AG08396 (cell line): ENCODE data around the gene MPP7.

Source experiments
- DNase-seq: peaks from one replicate; pipeline ENCODE4 v3.0.0; 2012; ENCODE audit warnings: low spot score, mixed read lengths

MPP7 gene

GRCh38 chr10:28305553-28305952, 2.7 kb upstream of the MPP7 start:
- no peak for DNase-seq

GRCh38 chr10:28304032-28304571, 1.2 kb upstream of the MPP7 start:
- no peak for DNase-seq

DNA sequence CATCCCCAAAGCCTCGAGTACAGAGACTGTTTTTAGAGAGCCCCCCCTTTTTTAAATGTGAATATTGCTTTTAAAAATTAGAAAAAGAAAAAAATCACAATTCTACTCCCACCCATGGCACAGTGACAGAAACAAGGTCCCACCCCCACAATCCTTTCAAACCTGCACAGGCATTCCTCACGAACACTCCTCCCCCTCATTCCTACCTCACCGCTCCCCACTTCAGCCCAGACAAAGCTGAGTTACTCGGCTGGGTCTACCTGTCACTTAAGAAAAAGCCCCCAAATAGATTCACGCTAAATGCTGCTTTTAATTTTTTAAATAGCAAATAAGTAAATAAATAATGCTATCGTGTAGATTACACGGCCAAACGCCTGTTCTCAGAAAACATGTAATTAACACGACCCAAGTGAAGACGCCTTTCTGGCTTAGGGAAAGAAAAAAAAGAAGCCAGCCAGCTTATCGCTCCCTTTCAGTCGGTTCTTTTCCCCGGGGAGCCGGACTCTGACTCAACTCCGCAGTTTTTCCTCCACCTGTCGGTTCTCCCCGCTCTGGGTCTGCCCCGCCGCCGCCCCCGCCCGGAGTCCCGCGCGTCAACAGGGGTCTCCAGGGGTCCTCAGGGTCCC, 739 bp downstream of the MPP7 start:
- no peak for DNase-seq

DNA sequence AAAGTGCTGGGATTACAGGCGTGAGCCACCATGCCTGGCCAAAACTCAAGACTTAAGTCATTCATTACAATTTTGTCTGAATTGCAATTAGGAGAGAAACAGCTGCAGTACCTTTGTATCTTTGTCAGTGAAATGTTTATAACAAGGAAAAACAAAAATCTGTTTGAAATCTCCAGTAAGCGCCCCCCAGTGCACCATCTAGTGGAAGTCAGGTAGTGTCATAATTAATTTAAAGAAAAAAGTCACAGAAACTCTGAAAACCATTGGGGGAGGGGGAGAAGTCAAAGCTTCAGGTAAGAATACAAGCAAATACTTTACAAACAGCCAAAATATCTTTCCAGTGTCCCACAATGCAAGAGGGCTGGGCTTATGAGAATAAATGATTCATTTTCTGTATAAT, 2.8 kb downstream of the MPP7 start:
- DNase-seq: no peak

DNA sequence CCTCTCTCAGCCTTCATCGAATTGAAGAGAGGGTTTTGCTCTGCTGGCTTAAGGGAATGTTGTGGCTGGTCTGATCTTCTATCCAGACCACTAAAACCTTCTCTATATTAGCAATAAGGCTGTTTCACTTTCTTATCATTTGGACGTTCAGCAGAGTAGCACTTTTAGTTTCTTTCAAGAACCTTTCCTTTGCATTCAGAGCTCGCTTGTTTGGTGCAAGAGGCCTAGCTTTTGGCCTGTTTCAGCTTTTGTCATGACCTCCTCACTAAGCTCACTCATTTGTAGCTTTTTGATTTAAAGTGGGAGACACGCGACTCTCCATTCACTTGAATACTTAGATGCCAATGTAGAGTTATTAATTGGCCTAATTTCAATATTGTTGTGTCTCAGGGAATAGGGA, 3.9 kb downstream of the MPP7 start:
- DNase-seq: no peak

DNA sequence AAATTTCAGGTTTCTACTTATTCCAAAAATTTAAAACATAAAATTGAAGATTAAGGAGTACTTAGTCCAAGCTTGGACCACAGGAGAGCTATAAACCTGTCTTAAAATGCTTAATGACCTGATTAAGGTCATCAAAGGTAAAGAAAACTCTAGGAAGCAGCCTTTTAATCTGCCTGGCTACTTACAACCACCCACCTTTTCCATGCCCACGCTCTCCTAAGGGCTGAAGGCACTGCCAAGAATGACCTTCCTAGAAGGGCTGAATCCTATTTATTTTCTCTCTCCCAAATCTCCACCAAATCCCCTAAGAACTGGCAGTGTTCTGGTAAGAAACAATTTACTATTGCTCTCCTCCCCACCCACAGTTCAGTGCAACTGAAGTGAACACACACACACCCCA, 6.8 kb downstream of the MPP7 start:
- no peak for DNase-seq

GRCh38 chr10:28295336-28295735, 7.5 kb downstream of the MPP7 start:
- DNase-seq: no peak

DNA sequence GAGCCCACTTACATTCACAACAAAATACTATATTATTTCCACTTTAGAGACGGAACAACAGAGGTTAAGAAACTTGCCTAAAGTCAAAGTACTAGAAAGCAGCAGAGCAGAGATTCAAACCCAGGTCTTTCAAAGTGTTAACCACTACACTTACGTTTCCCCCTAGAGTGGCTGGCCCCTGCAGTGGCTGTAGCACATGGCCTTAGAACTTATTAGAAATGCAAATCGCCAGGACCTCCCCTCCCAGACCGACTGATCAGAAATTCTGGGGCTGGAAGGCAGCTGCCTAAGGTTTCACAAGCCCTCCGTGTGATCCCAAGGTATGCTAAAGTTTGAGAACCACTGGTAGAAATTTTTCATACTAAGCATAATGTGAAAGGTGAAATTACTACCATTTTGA, 8.1 kb downstream of the MPP7 start:
- DNase-seq: no peak

DNA sequence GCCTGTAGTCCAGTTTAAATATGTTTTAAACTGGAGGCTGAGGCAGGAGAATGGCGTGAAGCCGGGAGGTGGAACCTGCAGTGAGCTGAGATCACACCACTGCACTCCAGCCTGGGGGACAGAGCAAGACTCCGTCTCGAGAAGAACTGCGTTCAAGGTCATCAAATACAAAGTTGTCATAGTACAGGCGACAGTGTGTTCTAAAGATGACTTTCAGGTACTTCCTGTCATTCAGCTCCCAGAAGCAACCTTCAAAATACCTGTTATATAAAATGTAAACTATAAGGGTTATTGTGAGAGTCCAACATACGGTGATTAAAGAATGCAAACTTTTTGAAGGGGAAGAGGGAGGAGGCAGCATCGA, 8.7 kb downstream of the MPP7 start:
- no peak for DNase-seq

- DNase-seq: no peak
Measured at GRCh38 chr10:28293236-28294168, 9.4 kb downstream of the MPP7 start.

DNA sequence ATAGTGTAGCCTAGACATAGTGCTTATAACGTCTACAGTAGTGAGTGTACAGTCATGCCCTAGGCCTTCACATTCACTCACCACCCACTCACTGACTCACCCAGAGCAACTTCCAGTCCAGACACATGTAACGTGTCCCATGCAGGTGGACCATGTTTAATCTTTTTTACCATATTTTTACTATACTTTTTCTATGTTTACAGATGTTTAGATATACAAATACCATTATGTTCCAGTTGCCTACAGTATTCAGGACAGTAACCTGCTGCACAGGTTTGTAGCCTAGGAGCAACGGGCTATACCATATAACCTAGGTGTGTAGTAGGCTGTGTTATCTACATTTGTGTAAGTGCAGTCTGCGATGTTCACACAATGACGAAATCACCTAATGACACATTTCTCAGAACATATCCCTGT, 11.0 kb downstream of the MPP7 start:
- peak; percentile 51 for DNase-seq

DNA sequence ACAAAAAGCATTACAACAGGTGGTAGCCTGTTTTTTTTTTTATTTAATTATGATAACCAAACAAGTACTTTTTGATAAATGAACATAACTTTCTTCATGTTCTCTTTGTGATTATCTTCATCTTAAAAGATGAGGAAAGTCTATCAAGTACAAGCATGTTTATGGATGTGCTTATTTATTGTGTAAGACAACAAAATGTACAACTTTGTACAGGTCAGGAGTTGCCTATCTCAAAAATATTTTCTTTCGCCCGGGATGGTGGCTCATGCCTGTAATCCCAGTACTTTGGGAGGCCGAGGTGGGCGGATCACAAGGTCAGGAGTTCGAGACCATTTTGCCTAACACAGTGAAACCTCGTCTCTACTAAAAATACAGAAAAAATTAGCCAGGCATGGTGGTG, 17.0 kb downstream of the MPP7 start:
- DNase-seq: no peak

DNA sequence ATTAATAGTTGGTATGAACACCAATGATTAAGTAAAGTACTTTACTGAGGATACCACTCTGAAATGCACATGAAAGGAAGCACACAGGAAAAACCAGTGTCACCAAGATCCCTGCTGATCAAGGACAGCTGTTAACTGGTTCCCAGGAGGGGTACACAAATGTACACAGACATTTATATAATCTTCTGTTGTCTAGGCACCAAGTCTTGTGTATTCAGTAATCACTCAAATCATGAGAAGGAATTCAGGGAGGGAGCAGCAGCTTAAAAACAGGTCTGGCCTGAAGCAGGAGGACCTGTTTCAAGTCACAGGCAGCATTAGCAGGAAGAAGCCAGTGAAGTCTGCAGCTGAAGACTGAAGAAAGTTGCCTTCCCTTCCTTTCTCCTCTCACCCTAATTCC, 18.7 kb downstream of the MPP7 start:
- DNase-seq: no peak

GRCh38 chr10:28283251-28283650, 19.6 kb downstream of the MPP7 start:
- DNase-seq: no peak

DNA sequence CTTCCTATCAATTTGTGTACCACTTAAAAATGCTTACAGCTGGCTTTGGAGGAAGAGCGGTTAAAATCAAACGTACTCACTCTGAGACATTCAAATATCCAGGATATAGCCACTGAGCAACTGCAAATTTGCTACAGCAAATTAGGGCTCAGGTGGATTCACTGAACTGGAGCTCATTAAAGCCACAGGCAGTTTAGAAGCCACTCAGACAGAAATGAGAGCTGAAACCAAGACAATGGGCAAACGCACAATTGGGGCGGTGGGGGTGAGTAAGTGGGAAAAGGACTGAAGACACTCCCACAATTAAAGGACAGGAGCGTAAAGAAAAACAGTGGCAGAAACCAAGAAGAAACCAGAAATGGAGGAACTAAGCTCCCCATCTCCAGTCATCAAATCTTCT, 20.5 kb downstream of the MPP7 start:
- no peak for DNase-seq

DNA sequence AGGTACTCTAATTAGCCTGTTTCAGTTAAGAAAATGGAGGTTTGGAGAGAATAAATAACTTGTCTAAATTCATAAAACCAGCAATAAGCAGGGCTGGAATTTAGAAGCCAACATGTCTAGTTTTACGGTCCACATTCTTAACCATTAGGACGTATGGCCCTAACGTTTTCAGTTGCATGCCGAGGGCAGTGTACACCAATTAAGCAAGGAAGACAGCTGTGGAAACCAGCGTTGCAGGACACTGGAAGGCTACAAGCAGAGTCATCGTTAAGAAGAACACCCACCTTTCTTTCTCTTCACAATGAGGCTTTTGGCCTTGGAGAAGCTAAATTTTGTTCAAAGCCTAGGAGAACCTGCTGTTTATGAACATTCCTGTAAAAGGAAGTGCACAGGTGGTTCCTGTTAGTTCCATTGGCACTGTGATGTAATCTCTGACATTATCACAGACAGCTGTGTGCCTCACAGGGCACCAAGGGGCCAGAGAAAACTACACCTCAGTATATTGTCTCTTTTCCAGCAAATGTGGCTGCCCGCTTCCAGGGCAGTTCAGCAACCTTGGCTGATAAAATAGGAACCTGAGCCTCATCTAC, 21.0 kb downstream of the MPP7 start:
- DNase-seq: no peak

- DNase-seq: peak; percentile 10
Measured at GRCh38 chr10:28280652-28281051, 22.2 kb downstream of the MPP7 start.

DNA sequence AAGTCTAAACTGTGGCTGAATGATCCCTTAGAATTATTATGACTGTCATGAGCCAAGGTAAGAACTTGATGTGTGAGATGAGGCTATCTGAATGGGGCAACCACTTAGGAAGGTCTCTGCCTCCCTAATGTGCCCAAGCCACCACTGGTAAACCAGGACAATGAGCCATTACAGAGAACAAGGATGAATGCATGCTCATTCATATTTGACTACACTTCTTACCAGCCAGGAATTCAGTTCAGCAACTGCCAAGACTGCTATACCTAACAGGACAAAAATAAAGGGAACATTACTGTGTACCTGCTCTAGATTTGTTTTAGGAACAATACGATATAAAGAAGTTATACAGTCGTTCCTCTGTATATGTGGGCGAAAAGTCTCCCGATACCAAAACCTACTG, 23.0 kb downstream of the MPP7 start:
- DNase-seq: no peak

DNA sequence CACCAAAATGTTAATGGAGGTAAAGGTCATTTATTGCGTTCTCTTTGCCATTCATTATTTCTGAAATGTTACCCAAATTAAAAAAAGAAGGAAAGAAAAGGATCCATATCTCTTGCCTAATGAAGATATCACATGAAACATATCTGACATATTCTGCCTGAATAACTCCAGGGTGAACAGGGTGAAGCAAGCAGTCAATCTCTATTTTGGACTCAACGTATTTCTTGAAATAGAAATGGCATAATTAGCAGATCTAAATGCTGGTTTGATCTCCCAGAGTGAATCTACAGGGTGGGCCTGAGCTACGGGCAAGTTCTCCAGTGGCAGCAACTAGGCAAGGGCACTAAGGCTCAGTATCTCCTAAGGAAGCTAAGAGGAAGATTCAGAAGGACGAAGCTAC, 24.0 kb downstream of the MPP7 start:
- no peak for DNase-seq

DNA sequence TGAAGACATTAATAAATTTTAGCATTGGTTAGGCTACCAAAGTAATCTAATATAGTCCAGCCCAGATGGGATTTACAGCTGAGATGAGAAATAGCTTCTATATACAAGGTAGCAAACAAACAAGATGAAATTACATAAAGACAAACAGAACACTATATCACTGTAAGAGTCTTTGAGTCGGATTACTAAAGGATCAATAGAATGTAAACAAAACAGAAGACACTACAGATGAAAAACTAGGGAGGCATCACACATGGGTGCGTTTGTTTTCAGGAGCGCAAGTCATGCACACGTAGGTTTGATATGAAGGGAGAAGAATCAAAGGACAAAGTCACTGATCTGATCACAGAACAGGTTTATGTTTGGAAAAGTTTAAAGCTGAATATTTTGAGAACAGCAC, 26.5 kb downstream of the MPP7 start:
- no peak for DNase-seq

GRCh38 chr10:28274475-28274874, 28.4 kb downstream of the MPP7 start:
- DNase-seq: no peak

DNA sequence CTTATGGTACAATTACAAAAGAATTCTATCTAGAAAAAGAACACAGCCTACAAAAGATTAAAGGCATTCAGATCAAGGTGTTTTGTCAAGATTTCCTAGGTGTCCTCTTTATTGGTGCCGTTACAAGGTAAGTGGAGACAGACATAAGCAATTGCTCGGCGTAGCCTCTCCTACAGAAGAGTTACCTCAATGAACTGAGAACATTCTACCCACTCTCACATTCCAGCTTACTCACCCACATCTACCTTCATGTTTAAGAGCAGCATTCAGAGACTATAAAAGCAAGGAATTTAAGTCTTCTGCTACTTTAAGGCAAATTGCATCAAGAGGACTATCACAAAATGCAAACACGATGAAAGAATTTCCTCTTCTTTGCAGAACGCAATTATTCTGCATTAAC, 29.5 kb downstream of the MPP7 start:
- DNase-seq: no peak

GRCh38 chr10:28269842-28270456, 32.9 kb downstream of the MPP7 start:
- no peak for DNase-seq
